GM18868 (cell line): ENCODE measurements around the gene SIK3.

Source experiments
- ATAC-seq: cut with Tn5 transposase; IDR thresholded peaks from one replicate; pipeline ENCODE4 v1.9.1; 2021; ENCODE audit warnings: mild to moderate bottlenecking, moderate library complexity; ENCODE audit not compliant: unreplicated experiment

The SIK3 gene

DNA sequence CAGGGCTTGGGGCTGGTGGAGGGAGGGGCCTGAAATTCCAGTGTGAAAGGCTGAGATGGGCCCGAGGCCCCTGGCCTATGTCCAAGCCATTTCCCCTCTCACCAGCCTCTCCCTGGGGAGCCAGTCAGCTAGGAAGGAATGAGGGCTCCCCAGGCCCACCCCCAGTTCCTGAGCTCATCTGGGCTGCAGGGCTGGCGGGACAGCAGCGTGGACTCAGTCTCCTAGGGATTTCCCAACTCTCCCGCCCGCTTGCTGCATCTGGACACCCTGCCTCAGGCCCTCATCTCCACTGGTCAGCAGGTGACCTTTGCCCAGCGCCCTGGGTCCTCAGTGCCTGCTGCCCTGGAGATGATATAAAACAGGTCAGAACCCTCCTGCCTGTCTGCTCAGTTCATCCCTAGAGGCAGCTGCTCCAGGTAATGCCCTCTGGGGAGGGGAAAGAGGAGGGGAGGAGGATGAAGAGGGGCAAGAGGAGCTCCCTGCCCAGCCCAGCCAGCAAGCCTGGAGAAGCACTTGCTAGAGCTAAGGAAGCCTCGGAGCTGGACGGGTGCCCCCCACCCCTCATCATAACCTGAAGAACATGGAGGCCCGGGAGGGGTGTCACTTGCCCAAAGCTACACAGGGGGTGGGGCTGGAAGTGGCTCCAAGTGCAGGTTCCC, 268.6 kb downstream of the SIK3 start, which contains the start of gene APOC3:
APOC3 (plus strand) TSS at position 383 of the 659 bp plus-strand sequence. CDS start 676 bp downstream, outside the sequence.
- ATAC-seq: no peak

DNA sequence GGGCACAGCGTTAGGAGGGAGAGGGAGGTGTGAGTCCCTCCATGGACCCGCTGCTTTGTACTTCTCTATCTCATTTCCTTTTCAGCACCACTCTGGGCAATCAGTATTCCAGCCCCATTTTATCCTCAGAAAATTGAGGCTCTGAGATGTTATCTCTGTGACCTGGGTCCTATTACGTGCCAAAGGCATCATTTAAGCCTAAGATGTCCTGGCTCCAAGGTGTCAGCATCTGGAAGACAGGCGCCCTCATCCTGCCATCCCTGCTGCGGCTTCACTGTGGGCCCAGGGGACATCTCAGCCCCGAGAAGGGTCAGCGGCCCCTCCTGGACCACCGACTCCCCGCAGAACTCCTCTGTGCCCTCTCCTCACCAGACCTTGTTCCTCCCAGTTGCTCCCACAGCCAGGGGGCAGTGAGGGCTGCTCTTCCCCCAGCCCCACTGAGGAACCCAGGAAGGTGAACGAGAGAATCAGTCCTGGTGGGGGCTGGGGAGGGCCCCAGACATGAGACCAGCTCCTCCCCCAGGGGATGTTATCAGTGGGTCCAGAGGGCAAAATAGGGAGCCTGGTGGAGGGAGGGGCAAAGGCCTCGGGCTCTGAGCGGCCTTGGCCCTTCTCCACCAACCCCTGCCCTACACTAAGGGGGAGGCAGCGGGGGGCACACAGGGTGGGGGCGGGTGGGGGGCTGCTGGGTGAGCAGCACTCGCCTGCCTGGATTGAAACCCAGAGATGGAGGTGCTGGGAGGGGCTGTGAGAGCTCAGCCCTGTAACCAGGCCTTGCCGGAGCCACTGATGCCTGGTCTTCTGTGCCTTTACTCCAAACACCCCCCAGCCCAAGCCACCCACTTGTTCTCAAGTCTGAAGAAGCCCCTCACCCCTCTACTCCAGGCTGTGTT, 269.4 kb downstream of the SIK3 start:
- no peak for ATAC-seq

DNA sequence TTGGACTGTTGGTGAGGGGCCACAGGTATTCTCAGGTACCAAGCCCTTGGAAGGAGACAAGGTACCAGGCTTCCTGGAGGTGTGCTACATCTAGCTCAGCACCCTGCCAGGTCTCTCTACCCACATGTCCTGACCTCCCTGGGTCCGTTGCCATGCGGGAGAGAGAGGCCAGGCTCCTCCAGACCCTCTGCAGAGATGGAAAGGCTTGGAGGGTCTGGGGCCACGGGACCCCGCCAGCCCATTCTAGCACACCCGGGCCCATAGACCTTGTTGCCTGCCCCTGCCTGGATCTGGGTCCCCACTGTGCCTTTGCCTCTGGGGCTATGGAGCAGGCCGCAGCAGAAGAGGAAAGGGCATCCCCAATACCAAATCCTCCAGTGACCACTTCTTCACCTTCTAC, 270.8 kb downstream of the SIK3 start:
- ATAC-seq: no peak

DNA sequence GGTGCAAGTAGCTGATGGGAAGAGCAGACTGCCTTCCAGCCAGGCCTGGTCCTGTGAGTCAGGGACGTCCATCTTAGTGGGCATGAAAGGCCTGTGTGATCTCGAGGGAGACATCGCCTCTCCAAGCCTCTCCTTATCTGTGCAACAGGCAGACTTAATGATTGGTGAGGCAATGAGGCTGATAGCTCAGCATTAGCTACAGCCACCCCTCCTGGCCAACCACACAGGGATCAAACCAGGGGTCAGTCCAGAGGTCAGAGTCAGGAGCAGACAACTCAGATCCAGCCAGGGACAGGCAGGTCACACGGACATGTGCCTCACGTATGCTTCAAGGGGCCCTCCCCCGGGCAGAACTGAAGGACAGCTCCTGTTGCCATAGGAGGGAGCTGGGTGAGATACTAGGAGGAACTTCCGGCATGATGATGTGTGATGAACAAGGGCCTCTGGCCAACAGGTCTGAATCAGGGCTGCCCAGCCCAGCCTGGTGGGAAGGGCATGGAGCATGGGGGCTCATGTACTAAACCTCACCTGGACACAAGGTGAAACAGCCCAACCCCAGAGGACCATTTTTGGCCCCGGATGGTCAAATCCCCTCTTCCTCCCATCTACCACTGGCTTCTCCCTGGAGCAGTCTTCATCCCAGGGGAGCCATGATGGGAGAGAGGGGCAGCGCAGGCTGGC, 271.3 kb downstream of the SIK3 start:
- no peak for ATAC-seq

GRCh38 chr11:116825854-116826750, 272.1 kb downstream of the SIK3 start:
- ATAC-seq: no peak

DNA sequence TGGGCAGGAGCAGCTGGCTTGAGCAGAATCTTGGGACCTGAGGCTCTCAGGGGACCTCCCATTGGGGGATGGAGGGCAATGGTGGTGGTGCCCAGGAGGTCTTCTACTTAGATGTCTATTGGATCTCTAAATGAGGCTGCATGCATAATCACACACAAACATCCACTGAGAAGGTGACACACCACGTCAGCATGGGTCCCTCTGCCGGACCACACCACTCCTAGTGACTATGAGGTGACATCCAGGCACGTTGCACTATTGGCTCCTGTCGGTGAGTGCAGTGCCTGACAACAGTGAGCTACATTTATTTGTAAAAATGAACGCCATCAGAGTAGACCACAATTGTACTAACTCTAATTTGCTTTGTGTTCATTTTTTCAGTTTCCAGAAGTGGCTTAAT, 272.8 kb downstream of the SIK3 start:
- no peak for ATAC-seq

DNA sequence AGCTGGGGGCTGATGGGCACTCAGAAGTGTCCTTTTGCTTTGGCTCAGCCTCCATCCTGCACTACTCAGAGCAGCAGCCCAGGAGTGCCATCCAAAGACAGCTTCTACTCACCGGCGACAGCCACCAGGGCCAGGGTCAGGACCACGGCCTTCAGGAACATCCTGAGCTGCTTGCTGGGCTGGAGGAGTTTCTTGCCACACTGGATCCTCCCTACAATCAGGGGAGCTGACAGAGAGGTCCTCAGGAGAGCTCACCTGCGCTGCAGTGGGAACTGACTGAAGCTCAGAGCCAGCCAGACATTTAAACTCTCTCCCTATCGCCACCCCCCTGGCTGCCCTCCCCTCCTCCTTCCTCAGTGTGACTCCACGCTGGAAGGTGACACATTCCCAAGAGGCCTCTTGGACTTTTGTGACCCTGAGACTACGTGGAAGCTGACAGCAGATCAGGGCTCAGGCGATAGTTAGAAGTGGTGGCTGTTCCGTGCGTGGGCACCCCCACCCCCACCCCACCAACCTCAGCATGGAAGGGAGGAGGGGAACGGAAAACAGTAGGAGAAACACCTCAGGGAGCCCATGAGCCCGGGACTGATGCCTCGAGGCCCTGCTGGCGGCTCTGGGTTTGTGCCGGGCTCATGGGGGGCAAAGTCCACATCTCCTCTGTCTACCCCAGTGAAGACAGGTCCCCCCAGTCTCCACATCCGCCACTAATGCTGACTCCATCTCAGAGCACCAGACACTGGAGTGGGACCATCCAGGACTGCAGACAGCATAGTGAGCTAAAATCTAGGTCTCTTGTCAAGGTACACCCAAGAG, 275.0 kb downstream of the SIK3 start, which contains the start of gene APOA4:
APOA4 (minus strand) TSS at position 274 of the 813 bp plus-strand sequence; CDS start at position 161, 113 bp downstream.
- ATAC-seq: no peak

GRCh38 chr11:116822575-116822974, 275.7 kb downstream of the SIK3 start:
- ATAC-seq: no peak

GRCh38 chr11:116821050-116821918, 276.9 kb downstream of the SIK3 start:
- ATAC-seq: no peak

GRCh38 chr11:116819049-116819448, 279.2 kb downstream of the SIK3 start:
- ATAC-seq: no peak

DNA sequence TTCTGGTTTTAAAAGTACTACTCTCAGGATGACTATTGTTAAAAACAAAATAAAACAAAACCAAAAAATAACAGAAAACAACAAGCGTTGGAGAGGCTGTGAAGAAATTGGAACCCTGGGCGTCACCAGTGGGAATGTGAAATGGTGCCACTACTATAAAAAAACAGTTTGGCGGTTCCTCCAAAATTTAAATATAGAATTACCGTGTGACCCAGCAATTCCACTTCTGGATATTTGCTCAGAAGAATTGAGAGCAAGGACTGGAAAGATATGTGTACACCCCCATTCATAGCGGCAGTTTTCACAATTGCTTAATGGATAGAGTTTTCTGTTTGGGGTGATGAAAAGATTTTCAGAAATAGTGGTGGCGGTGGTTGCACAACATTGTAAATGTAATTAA, 283.7 kb downstream of the SIK3 start:
- ATAC-seq: no peak

DNA sequence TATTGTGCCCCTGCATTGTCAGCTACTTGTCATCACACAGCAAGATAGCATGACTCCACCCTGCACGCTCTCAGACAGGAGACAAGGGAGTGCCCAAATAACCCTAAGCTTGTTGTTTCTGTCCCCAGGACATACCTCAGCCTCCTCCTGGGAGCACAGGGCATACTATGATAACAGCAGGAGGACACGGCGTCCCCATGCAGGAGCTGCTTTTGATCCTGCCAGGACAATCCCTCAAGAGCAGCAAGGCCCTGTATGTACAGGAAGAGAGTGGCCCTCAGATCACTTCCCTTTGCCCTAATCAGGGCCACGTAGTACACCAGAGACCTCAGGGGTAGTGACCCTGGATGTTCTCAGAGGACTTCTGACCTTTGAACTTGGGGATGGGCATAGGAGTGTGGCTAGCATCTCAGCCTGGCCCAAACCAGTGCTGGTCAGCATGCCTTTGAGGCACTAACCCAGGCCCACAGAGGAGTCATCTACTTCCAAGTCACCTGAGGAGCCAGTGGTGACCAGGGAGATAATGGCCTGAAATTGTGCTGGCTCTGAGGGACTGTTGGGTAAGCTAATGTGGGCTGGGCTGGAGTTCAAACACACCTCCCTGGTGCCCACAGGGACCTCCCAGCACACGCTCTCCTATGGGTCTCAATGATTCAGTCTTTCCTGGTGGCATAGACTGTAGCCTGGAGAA, 284.3 kb downstream of the SIK3 start:
- no peak for ATAC-seq

DNA sequence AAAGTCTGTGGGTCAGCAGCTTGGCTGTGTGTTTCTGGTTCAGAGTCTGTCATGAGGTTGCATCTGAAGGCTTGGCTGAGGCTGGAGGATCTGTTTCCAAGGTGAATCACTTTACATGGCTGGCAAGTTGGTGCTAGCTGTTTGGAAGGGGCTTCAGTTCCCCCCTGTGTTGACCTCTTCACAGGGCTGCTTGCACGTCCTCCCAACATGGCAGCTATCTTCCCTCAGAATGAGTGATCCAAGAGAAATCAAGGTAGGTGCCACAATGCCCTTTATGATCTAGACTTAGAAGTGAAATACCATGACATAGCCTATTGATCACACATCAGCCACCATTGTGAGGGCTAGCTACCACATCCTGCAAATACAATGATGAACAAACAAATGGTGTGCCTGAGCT, 285.1 kb downstream of the SIK3 start:
- no peak for ATAC-seq

DNA sequence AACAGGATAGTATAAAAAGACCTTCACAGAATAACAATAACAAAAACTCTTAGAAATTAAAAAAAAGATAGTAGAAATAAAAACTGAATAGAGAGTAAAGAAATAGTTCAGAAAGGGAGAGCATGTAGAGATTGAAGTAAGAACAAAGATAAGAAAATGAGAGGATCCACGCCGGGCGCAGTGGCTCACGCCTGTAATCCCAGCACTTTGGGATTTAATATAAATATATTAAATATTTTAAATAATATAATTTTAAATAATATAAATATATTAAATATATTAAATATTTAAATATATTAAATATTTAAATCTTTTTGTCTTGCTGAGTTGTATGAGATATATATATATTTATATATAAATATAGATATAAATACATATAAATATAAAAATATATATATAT, 286.1 kb downstream of the SIK3 start:
- ATAC-seq: no peak

DNA sequence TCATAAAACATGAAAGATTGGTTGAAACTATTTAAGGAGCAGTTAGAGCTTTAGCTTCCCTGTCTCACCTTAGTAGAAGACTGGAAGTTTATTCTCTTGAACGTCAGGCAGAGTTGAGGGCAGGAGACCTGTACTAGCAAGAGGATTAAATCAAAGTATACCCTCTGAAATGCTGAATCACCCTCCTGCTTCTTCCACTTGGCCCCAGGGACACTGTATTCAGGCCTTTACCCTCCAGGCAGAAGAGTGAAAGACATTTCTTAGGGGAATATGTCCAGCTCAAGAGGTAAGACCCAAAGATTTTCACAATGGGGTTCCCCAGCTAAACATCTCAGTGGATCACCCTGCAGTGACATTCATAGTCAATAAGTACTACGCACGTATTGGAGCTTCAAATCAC, 287.0 kb downstream of the SIK3 start:
- no peak for ATAC-seq

DNA sequence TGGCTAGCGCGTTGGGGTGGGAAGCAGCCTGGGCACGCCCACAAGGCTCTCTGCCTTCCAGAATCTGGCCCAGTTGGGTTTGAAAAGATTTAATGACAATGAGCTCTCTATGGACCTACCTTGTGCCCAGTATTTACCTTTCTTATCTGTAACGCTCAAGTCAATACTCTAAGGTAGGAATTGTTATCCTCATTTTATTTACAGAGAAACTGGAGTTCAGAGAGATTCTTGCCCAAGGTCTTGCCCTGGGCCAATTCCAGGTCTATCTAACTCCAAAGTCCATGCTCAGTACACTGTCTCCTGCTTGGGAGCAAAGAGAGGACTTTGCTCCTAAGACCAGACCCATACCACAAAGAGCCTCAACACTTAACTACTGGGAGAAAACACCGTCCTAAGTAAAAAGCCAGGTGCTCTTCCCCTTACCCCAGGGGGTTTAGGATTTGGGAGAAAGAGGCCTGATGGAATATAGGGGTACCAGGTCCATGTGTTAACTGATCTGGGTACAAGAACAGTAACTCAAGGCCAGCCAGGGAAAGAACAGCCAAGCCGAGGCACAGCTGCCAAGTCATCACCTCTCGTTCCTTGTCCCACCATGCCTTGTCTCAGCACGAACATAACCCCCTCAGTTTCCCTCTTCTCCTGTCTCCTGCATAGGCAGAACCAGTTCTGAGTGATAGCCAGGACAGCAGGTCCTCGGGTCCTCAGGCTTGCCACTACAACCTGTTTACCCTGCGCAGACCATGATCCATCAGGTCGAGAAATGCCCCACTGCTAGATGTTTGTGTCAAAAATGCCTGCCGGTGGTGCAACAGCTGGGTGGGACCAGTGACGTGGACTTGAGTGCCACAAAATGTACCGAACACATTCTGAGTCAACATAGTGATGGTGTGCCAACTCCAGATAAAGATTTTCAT, 289.7 kb downstream of the SIK3 start:
- ATAC-seq: no peak
